GM12878 (cell line): ENCODE data around the gene PCDHGA6. TPM values are rescaled to one million over a fixed set of nuclear protein-coding genes. Genes with fewer than 3 reads are reported as not detected.

Experiments
- ATAC-seq: fragments of 200-7000 bp; cut with Tn5 transposase; 3 replicates; pipeline ENCODE4 v1.9.1; 2020; ENCODE audit warnings: mild to moderate bottlenecking, moderate library complexity
- BruUV-seq: library from RNA; stranded (reverse); fragments of 400-500 nt; replicated peaks from 2 replicates; lab custom pipeline; 2021; lab: Mats Ljungman, UMichigan
- CTCF ChIA-PET: fragments of 300-600 bp; sonication (Branson Sonifier 250); formaldehyde crosslinking; extraction: SDS; loops from one replicate; lab custom pipeline; 2021; ENCODE audit warnings: inconsistent platforms; lab: Yijun Ruan, JAX
- POLR2A ChIA-PET: fragments of 350-600 bp; formaldehyde crosslinking; extraction: SDS; loops from one replicate; lab custom pipeline; 2021; ENCODE audit warnings: inconsistent platforms; lab: Charles Lee
- RAD21 ChIA-PET: fragments of 300-600 bp; sonication (Branson Sonifier 250); formaldehyde crosslinking; loops from one replicate; lab custom pipeline; 2023; ENCODE audit warnings: antibody characterized with exemption; ENCODE audit not compliant: unreplicated experiment; lab: Charles Lee
- SMC1A ChIA-PET: fragments of 300-600 bp; sonication (Branson Sonifier 250); formaldehyde crosslinking; loops from one replicate; lab custom pipeline; 2023; ENCODE audit not compliant: unreplicated experiment, uncharacterized antibody; lab: Charles Lee
- DNase-seq: peaks from one replicate; pipeline ENCODE4 v3.0.0-alpha.2; 2011; ENCODE audit warnings: low read depth, low spot score
- FAIRE-seq: peaks from 3 replicates; lab custom pipeline; 2011; peaks lifted over from hg19 to GRCh38; lab: Jason Lieb, UNC
- H2AFZ ChIP-seq: 2 replicates; pipeline ENCODE4 v1.6.0; 2011; ENCODE audit warnings: low read depth, low read length, control low read depth; ENCODE audit not compliant: control insufficient read depth
- H3K27ac ChIP-seq: 2 replicates; pipeline ENCODE4 v1.5.1; 2011; ENCODE audit warnings: control low read depth; ENCODE audit not compliant: control insufficient read depth, insufficient read depth
- H3K27me3 ChIP-seq, 2 experiments: replicated peaks in 1 of 2; 2 replicates each; pipeline versions ENCODE4 v1.6.0 to v1.6.1; 2011; ENCODE audit warnings: low read length in 1 of 2; ENCODE audit not compliant: control insufficient read depth in 2 of 2, insufficient read depth in 2 of 2
- H3K36me3 ChIP-seq, 2 experiments: 2 replicates each; pipeline ENCODE4 v1.5.1; 2011; ENCODE audit warnings: low read length in 1 of 2; ENCODE audit not compliant: control insufficient read depth in 2 of 2, insufficient read depth in 2 of 2
- H3K4me1 ChIP-seq: 2 replicates; pipeline ENCODE4 v1.6.1; 2011; ENCODE audit warnings: mild to moderate bottlenecking, low read length, moderate library complexity, mixed read lengths; ENCODE audit not compliant: control insufficient read depth, insufficient read depth
- H3K4me2 ChIP-seq: 2 replicates; pipeline ENCODE4 v1.6.0; 2011; ENCODE audit warnings: control low read depth; ENCODE audit not compliant: control insufficient read depth, insufficient read depth
- H3K4me3 ChIP-seq: fragments of 200-600 bp; sonication (generic); 2 replicates; pipeline ENCODE4 v1.5.1; 2016
- H3K79me2 ChIP-seq: 2 replicates; pipeline ENCODE4 v1.6.0; 2011; ENCODE audit warnings: low read length; ENCODE audit not compliant: control insufficient read depth, insufficient read depth
- H3K9ac ChIP-seq: 2 replicates; pipeline ENCODE4 v1.8.0; 2011; ENCODE audit warnings: low read length, control low read depth, mixed read lengths; ENCODE audit not compliant: control insufficient read depth, insufficient read depth
- H3K9me3 ChIP-seq: replicated peaks from 3 replicates; pipeline ENCODE4 v1.5.1; 2011; ENCODE audit warnings: mild to moderate bottlenecking, low read length; ENCODE audit not compliant: control insufficient read depth, insufficient read depth
- H4K20me1 ChIP-seq: 2 replicates; pipeline ENCODE4 v1.6.0; 2011; ENCODE audit not compliant: control insufficient read depth, insufficient read depth
- CEBPB ChIP-seq, 2 experiments: fragments of 150-350 bp in 1 of 2; IDR thresholded peaks; 2 replicates each; pipeline ENCODE4 v1.6.1; 2012 to 2014; ENCODE audit warnings: low read depth in 2 of 2, low read length in 2 of 2, borderline replicate concordance in 1 of 2, inconsistent platforms in 1 of 2
- CHD2 ChIP-seq: IDR thresholded peaks from 2 replicates; pipeline ENCODE4 v1.6.1; 2011; ENCODE audit warnings: low read depth, low read length, improper control_type of control experiment, borderline replicate concordance
- DPF2 ChIP-seq: fragments of 450-650 bp; IDR thresholded peaks from 2 replicates; pipeline ENCODE4 v1.6.1; 2017; ENCODE audit warnings: mild to moderate bottlenecking
- RAD21 ChIP-seq: IDR thresholded peaks from 2 replicates; pipeline ENCODE4 v1.6.1; 2011; ENCODE audit warnings: mild to moderate bottlenecking, low read depth, low read length, moderate library complexity; ENCODE audit not compliant: insufficient read depth
- RB1 ChIP-seq: fragments of 450-650 bp; formaldehyde crosslinking; IDR thresholded peaks from 2 replicates; pipeline ENCODE4 v1.6.1; 2017; ENCODE audit warnings: mild to moderate bottlenecking, borderline replicate concordance
- RCOR1 ChIP-seq: conservative IDR thresholded peaks from 2 replicates; pipeline ENCODE4 v1.6.1; 2012; ENCODE audit warnings: low read depth, low read length, improper control_type of control experiment
- SMARCA5 ChIP-seq: fragments of 450-650 bp; IDR thresholded peaks from 2 replicates; pipeline ENCODE4 v1.6.1; 2017; ENCODE audit warnings: mild to moderate bottlenecking
- ZBED1 ChIP-seq: IDR thresholded peaks from 2 replicates; pipeline ENCODE4 v1.6.1; 2016; ENCODE audit warnings: borderline replicate concordance
- WGBS: methylation state at CpG from one replicate; pipeline ENCODE4 v1.1.6; 2016; ENCODE audit warnings: low lambda C conversion rate; ENCODE audit not compliant: insufficient replicate concordance, insufficient coverage; ENCODE audit errors: missing lambda C conversion rate; 5-methylcytosine and 5-hydroxymethylcytosine counted together
- in situ Hi-C: fragments of 300-500 bp; cut with MboI; formaldehyde crosslinking; loops from 9 replicates; pipeline ENCODE4 v1.14.3; 2018; ENCODE audit warnings: mixed read lengths
- intact Hi-C: fragments of 100-400 bp; cut with micrococcal nuclease; formaldehyde crosslinking; loops from one replicate; pipeline ENCODE4 v1.14.2; 2022; ENCODE audit not compliant: unreplicated experiment
- polyA plus RNA-seq, 11 experiments: library from polyadenylated mRNA; depleted of rRNA in 4 of 11; unstranded in 6 of 11; stranded (reverse) in 5 of 11; fragments of >200 nt; fragmentation: Nextera tagmentation in 4 of 11; fragmentation: Illumina TruSeq in 1 of 11; extraction: Ambion mirVana in 4 of 11; extraction: Trizol in 1 of 11; gene quantifications; 1 replicate in 1 of 11; 2 replicates in 10 of 11; pipeline versions ENCODE4 v1.2.1 to v1.2.3, GENCODE V29; 2011 to 2016; ENCODE audit warnings: inconsistent platforms in 2 of 11, missing spikeins in 2 of 11, low read depth in 1 of 11
- total RNA-seq, 4 experiments: library from RNA; depleted of rRNA in 3 of 4; stranded (reverse); fragments of >200 nt in 3 of 4; fragmentation: Illumina TruSeq in 1 of 4; extraction: Trizol in 1 of 4; gene quantifications; 2 replicates each; pipeline versions ENCODE4 v1.2.1 to v1.2.3, GENCODE V29; 2013 to 2021

Gene PCDHGA6
- total and polyA plus RNA-seq, 10 of the 15 experiments (the other 5 are each of a cell fraction or from before 2014, with no cell fraction given): 0.04 to 0.60 (median 0.15) TPM; not detected in 3

DNA sequence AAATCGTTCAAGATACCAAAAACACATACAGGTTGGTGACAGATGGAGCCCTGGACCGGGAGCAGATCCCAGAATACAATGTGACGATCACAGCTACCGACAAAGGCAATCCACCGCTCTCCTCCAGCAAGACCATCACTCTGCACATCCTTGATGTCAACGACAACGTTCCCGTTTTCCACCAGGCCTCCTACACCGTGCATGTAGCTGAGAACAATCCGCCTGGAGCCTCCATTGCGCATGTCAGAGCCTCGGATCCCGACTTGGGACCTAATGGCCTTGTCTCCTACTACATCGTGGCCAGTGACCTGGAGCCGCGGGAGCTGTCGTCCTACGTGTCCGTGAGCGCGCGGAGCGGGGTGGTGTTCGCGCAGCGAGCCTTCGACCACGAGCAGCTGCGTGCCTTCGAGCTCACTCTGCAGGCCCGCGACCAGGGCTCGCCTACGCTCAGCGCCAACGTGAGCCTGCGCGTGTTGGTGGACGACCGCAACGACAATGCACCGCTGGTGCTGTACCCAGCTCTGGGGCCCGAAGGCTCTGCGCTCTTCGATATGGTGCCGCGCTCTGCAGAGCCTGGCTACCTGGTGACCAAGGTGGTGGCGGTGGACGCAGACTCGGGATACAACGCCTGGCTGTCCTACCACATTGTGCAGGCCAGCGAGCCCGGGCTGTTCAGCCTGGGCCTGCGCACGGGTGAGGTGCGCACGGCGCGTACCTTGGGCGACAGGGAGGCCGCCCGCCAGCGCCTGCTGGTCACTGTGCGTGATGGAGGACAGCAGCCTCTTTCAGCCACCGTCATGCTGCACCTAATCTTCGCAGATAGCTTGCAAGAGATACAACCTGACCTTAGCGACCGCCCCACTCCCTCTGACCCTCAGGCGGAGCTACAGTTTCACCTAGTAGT lies 1.9 kb upstream of the PCDHGA6 start:
- no peak overlapping the region for H3K4me2 ChIP-seq
- no peaks in the 10 kb centered on the region for H3K79me2 ChIP-seq
- DNase-seq (no peak), FAIRE-seq (no peak), ATAC-seq (no peak)
- H3K27me3 ChIP-seq: no peaks in the 10 kb centered on the region
- TF ChIP-seq DPF2: no peak
- no peak for TF ChIP-seq RCOR1
- no peak for TF ChIP-seq CHD2
- TF ChIP-seq SMARCA5: no peak
- no peak for TF ChIP-seq ZBED1
- no peak for TF ChIP-seq RB1
- TF ChIP-seq CEBPB (IDR thresholded peaks at IDR 0.05; ENCODE audit: borderline replicate concordance in 1 of 2, low read depth in 2 of 2, low read length in 2 of 2): no peak
- TF ChIP-seq RAD21: no peak
- SMC1A ChIA-PET: interaction anchor here (2.6 kb wide), 1 partner anchor 192 kb away, joined by 17 read pairs; no protein-coding TSS in a partner anchor
- no peak overlapping the region for H2AFZ ChIP-seq
- POLR2A ChIA-PET: no interaction called here
- H3K4me1 ChIP-seq: no peaks in the 10 kb centered on the region
- H3K9me3 ChIP-seq: peaks cover 17% of the 10 kb centered on the region; the same call in 2 of the 3 replicates
- CTCF ChIA-PET: interaction anchor here (1.7 to 3.2 kb wide), 5 partner anchors 29 to 195 kb away, joined by 4 to 40 read pairs (median 18); partner anchors contain the start of genes PCDHGA10 and TAF7
- BruUV-seq: no TSS peak
- intact Hi-C loops: no loop called here
- H4K20me1 ChIP-seq: no peaks in the 10 kb centered on the region
- no peak overlapping the region for H3K4me3 ChIP-seq
- in situ Hi-C loops: no loop called here
- RAD21 ChIA-PET: interaction anchor here (1.3 to 2.4 kb wide), 2 partner anchors 41 to 192 kb away, joined by 5 to 24 read pairs; partner anchors contain the start of gene PCDHGA10
- H3K36me3 ChIP-seq: no peaks in the 10 kb centered on the region
- 88% methylated on average over 52 of the region's 69 CpGs for WGBS
- no peak overlapping the region for H3K27ac ChIP-seq
- no peak overlapping the region for H3K9ac ChIP-seq
